Ecto neural progenitor cell (in vitro differentiated cells): ENCODE data around the gene SLC17A3.

Experiments
- DNase-seq: peaks from one replicate; pipeline ENCODE4 v3.0.0-alpha.2; 2018; ENCODE audit warnings: low spot score

Gene SLC17A3

DNA sequence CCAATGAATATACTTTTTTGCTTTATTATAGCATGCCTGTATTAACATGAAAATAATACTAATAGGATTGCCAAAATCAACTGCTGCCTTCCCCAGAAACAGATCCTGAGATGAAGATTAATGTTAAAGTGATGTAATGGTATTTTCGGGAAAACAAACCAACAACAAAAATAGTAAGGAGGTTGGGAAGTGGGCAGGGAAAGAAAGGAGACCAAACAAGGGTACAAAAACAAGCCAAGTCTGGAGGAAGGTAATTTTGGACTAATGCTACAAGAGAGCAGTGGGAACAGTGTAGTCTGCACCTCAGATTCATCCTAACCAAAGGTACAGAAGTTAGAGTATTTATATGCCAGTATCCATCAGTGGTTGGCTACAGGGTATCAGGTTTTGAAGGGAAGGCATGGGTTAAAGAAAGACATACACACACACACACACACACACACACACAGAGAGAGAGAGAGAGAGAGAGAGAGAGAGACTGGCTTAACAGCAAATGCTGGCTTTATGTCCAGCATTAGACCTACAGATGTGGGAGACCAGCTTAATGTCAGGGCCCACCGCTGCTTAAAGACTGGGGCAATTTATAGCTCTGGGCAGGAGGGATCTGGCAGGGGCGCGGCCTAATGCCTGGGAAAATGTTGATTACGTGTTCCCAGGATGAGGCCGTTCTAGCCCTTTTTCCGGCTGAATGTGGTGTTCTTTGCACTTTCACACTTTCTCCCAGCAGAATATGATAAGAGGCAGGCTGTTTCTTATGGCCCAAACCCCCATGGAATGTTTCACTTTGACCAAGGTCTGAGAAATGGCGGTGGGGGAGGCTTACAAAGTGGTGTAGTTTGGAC is 38.4 kb downstream of the SLC17A3 start:
- no peak for DNase-seq

DNA sequence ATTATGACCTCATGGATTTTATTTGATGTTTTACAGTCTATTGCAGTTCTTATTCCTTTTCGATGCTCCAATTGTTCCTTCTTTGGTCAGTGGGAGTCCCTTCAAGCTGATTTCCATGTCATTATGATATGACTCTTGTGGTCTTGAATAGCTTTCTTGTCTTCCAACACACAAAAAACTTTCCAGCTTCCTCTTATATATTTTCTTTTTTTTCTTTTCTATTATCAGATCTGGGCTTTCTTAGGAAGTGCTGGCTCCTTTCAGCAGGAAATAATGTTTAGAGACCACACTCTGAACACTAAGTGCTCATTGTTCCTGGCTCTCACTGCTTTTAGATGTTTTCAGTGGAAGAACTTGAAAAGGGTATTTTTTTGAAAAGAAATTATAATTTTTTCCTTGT is 39.1 kb downstream of the SLC17A3 start:
- no peak for DNase-seq

DNA sequence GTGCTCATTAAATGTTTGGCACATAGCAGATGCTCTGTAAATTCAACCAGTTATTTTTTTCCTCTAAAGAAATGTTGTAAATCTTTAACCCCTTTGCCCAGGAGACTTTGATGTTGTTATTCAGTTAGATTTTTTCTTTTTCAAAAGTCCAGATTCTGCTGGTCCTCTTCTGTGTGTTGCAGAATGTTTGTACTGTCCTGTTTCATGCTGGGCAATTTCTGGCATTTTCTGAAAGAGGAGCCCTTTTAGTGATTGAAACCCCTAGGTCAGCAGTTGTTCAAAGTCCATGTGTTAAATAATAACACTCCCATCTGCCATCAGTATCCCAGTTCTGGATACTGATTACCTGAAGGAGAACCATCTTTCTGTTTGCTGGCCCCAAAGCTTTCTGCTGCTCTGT is 40.9 kb downstream of the SLC17A3 start:
- DNase-seq: no peak

DNA sequence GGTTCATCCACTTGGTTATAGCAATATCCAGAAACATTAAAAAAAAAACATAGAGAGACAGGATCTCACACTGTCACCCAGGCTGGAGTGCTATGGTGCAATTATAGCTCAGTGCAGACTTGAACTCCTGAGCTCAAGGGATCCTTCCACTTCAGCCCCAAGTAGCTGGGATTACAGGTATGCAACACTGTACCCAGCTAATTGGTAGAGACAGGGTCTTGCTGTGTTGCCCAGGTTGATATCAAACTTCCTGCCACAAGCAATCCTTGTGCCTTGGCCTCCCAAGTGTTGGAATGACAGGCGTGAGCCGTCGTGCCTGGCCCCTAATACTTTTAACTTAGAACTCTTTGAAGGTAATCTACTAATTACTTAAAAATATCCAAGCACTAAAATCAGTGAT is 41.4 kb downstream of the SLC17A3 start:
- no peak for DNase-seq

DNA sequence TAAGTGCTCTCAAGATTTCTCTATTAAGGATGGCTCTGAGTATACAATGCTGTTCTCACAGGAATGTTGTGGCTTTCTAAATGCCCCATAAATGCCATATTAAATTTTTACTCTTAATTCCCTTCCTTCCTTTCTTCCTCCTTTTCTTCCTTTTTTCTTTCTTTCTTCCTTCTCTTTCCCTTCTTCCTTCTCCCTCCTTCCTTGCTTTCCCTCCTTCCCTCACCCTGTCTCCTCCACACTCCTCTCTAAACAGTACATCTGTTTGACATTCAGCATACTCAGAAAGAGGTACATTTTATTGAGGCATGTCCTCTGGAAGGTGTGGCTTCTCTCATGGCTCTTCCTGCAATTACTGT is 41.8 kb downstream of the SLC17A3 start:
- DNase-seq: no peak

DNA sequence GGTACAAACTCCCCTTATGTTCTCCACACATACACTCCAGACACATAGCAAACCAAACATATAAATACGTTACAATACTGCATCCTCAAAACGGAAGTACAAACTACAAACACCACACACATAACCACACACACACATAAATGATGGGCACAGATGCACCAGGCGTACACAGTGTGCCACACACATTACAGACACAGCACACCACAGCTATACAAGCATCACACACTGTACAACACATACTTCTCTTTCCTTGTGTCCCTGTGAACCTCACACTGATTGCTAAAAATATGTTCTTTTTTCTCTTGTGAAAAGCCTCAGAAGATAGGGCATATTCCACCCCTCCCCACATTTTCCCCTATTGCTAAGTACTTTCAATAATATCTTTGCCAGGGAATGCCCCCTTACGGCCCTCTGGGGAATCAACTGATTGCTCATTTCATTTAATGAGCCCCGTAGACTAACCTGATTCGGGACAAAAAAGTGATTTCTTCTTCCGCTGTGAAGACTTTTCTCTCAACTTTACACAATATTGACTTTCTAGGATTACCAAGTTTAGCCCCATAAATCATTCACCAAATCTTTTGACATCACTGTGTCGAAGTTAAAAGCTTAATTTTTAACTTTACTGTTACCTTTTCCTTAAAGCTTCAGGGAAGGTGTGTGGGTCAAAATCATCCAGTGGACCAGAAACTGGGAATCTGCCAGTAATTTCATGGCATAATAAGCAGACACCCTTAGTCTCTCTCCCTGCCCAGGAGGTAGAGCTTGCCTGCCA is 42.3 kb downstream of the SLC17A3 start, which contains the start of gene SLC17A1:
Gene SLC17A1, minus strand, starts transcription at position 521 of the 775 bp plus-strand sequence. CDS start 1,495 bp downstream, outside the sequence.
- DNase-seq: no peak

DNA sequence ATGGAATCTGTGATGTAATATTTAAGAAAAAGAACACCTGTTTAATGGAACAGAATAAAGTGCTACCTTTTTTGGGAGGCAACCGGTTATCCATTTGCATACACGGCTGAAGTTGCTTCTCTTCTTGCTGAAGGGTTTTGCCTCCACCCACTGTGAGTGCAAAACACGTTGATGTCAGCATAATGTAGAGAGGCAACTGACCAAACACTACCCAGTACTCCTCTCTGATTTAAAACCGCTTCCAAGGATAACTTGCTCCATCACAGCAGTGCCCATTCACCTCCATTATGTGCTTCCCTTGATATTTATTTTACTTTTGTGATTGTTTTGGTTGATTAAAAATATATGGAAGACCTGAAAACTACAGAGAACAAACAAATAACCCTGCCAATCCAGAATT is 43.6 kb downstream of the SLC17A3 start:
- DNase-seq: no peak

DNA sequence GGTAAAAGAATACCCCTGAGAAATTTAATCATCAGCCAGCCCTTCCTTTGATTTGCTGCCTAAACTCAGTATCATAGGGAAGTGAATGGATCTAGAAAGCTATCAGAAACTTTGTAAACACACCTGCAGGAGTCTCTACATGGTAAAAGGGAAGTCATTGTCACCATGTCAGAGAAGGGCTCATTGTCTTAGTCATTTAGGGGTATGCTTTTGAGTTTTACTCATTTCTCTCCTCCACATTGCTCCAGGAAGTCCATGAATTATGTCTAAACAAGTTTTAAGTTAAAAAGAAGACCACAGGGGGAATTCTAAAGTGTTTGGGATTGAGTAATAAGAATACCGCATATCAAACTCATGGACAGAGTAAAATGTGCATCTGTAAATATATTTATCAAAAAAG is 44.7 kb downstream of the SLC17A3 start:
- no peak for DNase-seq

DNA sequence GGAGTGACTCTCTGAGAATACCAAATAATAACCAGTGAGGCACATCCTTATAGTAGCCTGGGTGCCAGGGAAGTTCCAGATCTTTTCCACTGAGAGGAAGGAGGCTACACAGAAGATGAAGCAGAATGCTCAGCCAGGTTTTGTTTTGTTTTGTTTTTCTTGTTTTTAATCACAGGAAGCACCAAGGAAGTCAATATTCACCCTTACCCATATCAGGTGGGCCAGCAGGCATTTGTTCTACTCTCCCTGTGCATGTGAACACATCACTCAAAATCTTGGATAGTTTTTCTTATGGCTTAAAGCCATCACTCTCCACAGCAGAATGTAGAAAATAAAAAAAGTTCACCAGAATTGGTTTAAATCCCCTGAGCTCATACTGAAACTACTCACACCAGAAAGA is 52.7 kb downstream of the SLC17A3 start:
- DNase-seq: no peak

DNA sequence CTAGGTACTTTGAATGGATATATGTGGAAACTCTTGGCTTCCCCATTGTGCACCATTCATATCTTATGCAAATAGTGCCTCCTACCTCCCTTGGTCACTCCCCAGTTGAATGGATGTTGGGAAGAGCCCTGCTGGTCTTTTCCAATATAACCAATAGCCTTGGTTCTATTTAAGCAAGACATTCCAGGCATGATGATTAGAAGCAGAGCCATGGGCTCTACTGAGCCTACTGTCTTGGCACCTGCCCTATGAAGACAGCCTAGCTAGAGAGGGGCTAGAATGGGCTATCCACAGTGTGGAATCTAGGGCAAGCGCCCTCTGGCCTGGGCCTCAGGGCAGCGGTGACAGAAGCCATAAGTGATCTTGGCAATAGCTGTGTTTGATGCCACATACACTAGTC is 57.8 kb downstream of the SLC17A3 start:
- no peak for DNase-seq

DNA sequence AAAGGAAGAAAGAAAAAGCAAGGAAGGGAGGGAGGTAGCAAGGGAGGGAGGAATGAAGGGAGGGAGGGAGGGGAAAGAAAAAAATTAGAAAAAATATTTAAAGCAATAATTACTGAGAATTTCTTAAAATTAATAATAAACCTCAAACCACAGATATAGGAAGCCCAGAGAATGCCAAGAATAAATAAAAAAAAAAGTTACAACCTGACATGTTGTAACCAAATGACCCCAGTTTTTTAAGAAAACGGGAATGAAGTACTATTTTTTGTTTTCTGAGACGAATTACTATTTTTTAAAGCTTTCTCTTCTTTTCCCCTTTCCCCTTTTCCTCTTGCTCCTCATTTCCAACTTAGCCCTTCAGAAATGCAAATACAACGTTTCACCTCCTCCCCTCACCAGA is 58.8 kb downstream of the SLC17A3 start:
- no peak for DNase-seq

DNA sequence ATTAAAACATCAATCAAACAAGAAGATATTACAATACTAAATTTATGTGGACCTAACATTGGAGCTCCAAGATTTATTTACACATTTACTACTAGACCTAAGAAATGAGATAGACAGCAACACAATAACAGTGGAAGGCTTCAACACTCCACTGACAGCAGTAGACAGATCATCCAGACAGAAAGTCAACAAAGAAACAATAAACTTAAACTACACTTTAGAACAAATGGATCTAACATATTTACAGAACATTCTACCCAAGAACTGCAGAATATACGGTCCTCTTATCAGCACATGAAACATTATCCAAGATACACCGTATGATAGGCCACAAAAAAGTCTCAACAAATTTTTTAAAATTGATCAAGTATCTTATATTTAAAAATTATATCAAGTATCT is 69.2 kb downstream of the SLC17A3 start:
- DNase-seq: no peak

DNA sequence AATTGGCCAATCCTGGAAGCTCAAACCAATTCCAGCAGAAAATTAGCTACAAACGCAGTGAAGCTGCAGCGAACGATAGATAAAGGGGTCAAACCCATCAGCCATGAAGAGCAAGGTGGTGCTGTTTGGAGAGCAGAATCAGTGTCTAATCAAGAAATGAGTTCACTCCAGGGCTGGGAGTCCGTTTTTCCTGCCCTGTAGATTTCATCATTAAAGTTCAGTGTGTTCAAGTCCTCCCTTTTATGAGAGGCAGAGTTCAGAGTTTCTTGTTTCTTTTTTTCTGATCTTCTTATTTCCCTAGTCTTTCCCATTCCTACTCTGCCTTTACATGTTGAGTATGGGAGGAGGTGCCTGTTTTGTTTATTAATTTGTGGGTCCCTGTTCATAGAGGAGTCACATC is 72.6 kb downstream of the SLC17A3 start:
- no peak for DNase-seq
